DMS53 treated with DMSO at 0.1 percent for 48 hours (cell line): Measurements from ENCODE around the gene CNN1.
"Not testable (repeated sequence)": the region's sequence is repeated elsewhere in the genome, so short reads cannot be mapped to it uniquely, and the experiment has no call there.

ENCODE experiments used
- DNase-seq: peaks from one replicate; lab custom pipeline; 2025; ENCODE audit not compliant: unreplicated experiment; lab: John Stamatoyannopoulos, UW

The CNN1 gene

GRCh38 chr19:11598746-11599145 lies 60.1 kb downstream of the CNN1 start:
- no peak for DNase-seq

GRCh38 chr19:11599704-11600103 lies 61.1 kb downstream of the CNN1 start:
- DNase-seq: not testable (repeated sequence)
